SK-N-SH treated with all-trans-retinoic acid at 6 μM for 48 hours (cell line): Measurements from ENCODE around the gene FGFR3.

Experiments used
- ATAC-seq: fragments of 200-7000 bp; cut with Tn5 transposase; 3 replicates; pipeline ENCODE4 v1.9.1; 2020; ENCODE audit warnings: mild to moderate bottlenecking, moderate library complexity
- ARNTL ChIP-seq: fragments of 450-650 bp; formaldehyde crosslinking; IDR thresholded peaks from 2 replicates; pipeline ENCODE4 v1.5.0; 2020; ENCODE audit warnings: low read depth, mild to moderate bottlenecking, moderate library complexity, borderline replicate concordance
- BACH2 ChIP-seq: fragments of 250-450 bp; sonication (Bioruptor Pico); IDR thresholded peaks from 2 replicates; pipeline ENCODE4 v1.9.0; 2021; ENCODE audit warnings: mild to moderate bottlenecking, borderline replicate concordance
- CREB5 ChIP-seq: fragments of 250-450 bp; sonication (Bioruptor Pico); IDR thresholded peaks from 2 replicates; pipeline ENCODE4 v1.5.1; 2020; ENCODE audit warnings: low read depth, mild to moderate bottlenecking, moderate library complexity
- CSDC2 ChIP-seq: fragments of 250-450 bp; sonication (Bioruptor Pico); IDR thresholded peaks from 2 replicates; pipeline ENCODE4 v1.5.0; 2020; ENCODE audit warnings: mild to moderate bottlenecking, moderate library complexity
- CSRNP3 ChIP-seq: fragments of 250-450 bp; sonication (Bioruptor Pico); IDR thresholded peaks from 2 replicates; pipeline ENCODE4 v1.5.1; 2021; ENCODE audit warnings: mild to moderate bottlenecking, moderate library complexity
- ESRRG ChIP-seq: fragments of 250-450 bp; sonication (Bioruptor Pico); IDR thresholded peaks from 2 replicates; pipeline ENCODE4 v1.6.1; 2021; ENCODE audit warnings: mild to moderate bottlenecking
- GLIS3 ChIP-seq: fragments of 250-450 bp; sonication (Bioruptor Pico); IDR thresholded peaks from 2 replicates; pipeline ENCODE4 v1.5.0; 2020; ENCODE audit warnings: mild to moderate bottlenecking, moderate library complexity
- ISL1 ChIP-seq: fragments of 250-450 bp; sonication (Bioruptor Pico); IDR thresholded peaks from 2 replicates; pipeline ENCODE4 v2.1.2; 2022; ENCODE audit warnings: mild to moderate bottlenecking, moderate library complexity
- OSR1 ChIP-seq: fragments of 250-450 bp; sonication (Bioruptor Pico); IDR thresholded peaks from 2 replicates; pipeline ENCODE4 v1.8.0; 2022; ENCODE audit warnings: moderate library complexity, mild to moderate bottlenecking, inconsistent platforms
- PATZ1 ChIP-seq: fragments of 250-450 bp; sonication (Bioruptor Pico); IDR thresholded peaks from 2 replicates; pipeline ENCODE4 v1.8.0; 2020; ENCODE audit warnings: mild to moderate bottlenecking, moderate library complexity, borderline replicate concordance
- POU6F1 ChIP-seq: fragments of 250-450 bp; sonication (Bioruptor Pico); IDR thresholded peaks from 2 replicates; pipeline ENCODE4 v1.8.0; 2021; ENCODE audit warnings: low read depth, mild to moderate bottlenecking, moderate library complexity, borderline replicate concordance
- PPARA ChIP-seq: fragments of 250-450 bp; sonication (Bioruptor Pico); IDR thresholded peaks from 2 replicates; pipeline ENCODE4 v1.5.0; 2020; ENCODE audit warnings: mild to moderate bottlenecking, borderline replicate concordance
- RARB ChIP-seq: fragments of 250-450 bp; sonication (Bioruptor Pico); IDR thresholded peaks from 2 replicates; pipeline ENCODE4 v1.8.0; 2021; ENCODE audit warnings: mild to moderate bottlenecking, moderate library complexity
- SNAI2 ChIP-seq: fragments of 250-450 bp; sonication (Bioruptor Pico); IDR thresholded peaks from 2 replicates; pipeline ENCODE4 v1.5.0; 2020; ENCODE audit warnings: mild to moderate bottlenecking, moderate library complexity
- TOX ChIP-seq: fragments of 250-450 bp; sonication (Bioruptor Pico); IDR thresholded peaks from 2 replicates; pipeline ENCODE4 v1.8.0; 2021; ENCODE audit warnings: mild to moderate bottlenecking, moderate library complexity, borderline replicate concordance
- TSHZ2 ChIP-seq: fragments of 250-450 bp; sonication (Bioruptor Pico); IDR thresholded peaks from 2 replicates; pipeline ENCODE4 v1.5.0; 2020; ENCODE audit warnings: mild to moderate bottlenecking, moderate library complexity
- ZC3H10 ChIP-seq: fragments of 250-450 bp; sonication (Bioruptor Pico); IDR thresholded peaks from 2 replicates; pipeline ENCODE4 v1.5.1; 2021; ENCODE audit warnings: mild to moderate bottlenecking, moderate library complexity
- ZFP3 ChIP-seq: fragments of 250-450 bp; sonication (Bioruptor Pico); IDR thresholded peaks from 2 replicates; pipeline ENCODE4 v1.5.0; 2020; ENCODE audit warnings: mild to moderate bottlenecking, moderate library complexity
- ZFP30 ChIP-seq: fragments of 450-650 bp; formaldehyde crosslinking; IDR thresholded peaks from 2 replicates; pipeline ENCODE4 v1.5.0; 2022; ENCODE audit warnings: mild to moderate bottlenecking, moderate library complexity
- ZNF565 ChIP-seq: fragments of 450-650 bp; formaldehyde crosslinking; conservative IDR thresholded peaks from 2 replicates; pipeline ENCODE4 v1.5.0; 2020; ENCODE audit warnings: low read depth, mild to moderate bottlenecking, moderate library complexity
- ZNF70 ChIP-seq: fragments of 450-650 bp; formaldehyde crosslinking; IDR thresholded peaks from 2 replicates; pipeline ENCODE4 v1.5.0; 2020; ENCODE audit warnings: mild to moderate bottlenecking, moderate library complexity
- ZNF8 ChIP-seq: fragments of 450-650 bp; formaldehyde crosslinking; IDR thresholded peaks from 2 replicates; pipeline ENCODE4 v1.5.0; 2020; ENCODE audit warnings: mild to moderate bottlenecking, moderate library complexity

FGFR3 gene

GRCh38 chr4:1793496-1793840 is 375 bp downstream of the FGFR3 start:
- no peak for TF ChIP-seq ARNTL (CRISPR knock-in tag)
- TF ChIP-seq PATZ1 (CRISPR knock-in tag), result no peak
- TF ChIP-seq ZNF8 (CRISPR knock-in tag), result no peak
- no peak for TF ChIP-seq TOX (CRISPR knock-in tag)
- TF ChIP-seq CREB5 (CRISPR knock-in tag), result no peak
- no peak for TF ChIP-seq RARB (CRISPR knock-in tag)
- TF ChIP-seq BACH2 (CRISPR knock-in tag), result no peak
- TF ChIP-seq OSR1 (CRISPR knock-in tag), result no peak
- no peak for TF ChIP-seq CSDC2 (CRISPR knock-in tag)
- TF ChIP-seq TSHZ2 (CRISPR knock-in tag), result no peak
- no peak for TF ChIP-seq GLIS3 (CRISPR knock-in tag)
- TF ChIP-seq ZFP30 (CRISPR knock-in tag), result no peak
- no peak for TF ChIP-seq CSRNP3
- no peak for TF ChIP-seq PPARA (CRISPR knock-in tag)
- no peak; the same call in 2 of the 3 replicates for ATAC-seq

GRCh38 chr4:1793940-1794808 is 1.1 kb downstream of the FGFR3 start:
- TF ChIP-seq SNAI2 (no peak), CSRNP3 (no peak), POU6F1 (no peak), ISL1 (CRISPR knock-in tag) (no peak), ESRRG (CRISPR knock-in tag) (no peak), ZFP3 (CRISPR knock-in tag) (no peak), TOX (CRISPR knock-in tag) (no peak), GLIS3 (CRISPR knock-in tag) (no peak), ZNF8 (CRISPR knock-in tag) (no peak), CSDC2 (CRISPR knock-in tag) (no peak), OSR1 (CRISPR knock-in tag) (no peak), ZC3H10 (CRISPR knock-in tag) (no peak), ZNF70 (CRISPR knock-in tag) (no peak), ZNF565 (CRISPR knock-in tag) (no peak)
- no peak for ATAC-seq
